ENCODE results near the gene SLC9A1. TPM values are rescaled to one million over a fixed set of nuclear protein-coding genes. Genes with fewer than 3 reads are reported as not detected.

Gene SLC9A1
- total and polyA plus RNA-seq, 10 of the 15 experiments (the other 5 are each of a cell fraction or from before 2014, with no cell fraction given) = 0.87 to 21.4 (median 4.3) TPM

- CTCF ChIA-PET = no interaction called here
- 58% methylated on average over 4 of the region's 4 CpGs for WGBS (ENCODE audit: insufficient coverage, insufficient replicate concordance, low lambda C conversion rate, missing lambda C conversion rate)
- H3K4me3 ChIP-seq = no peak overlapping the region
- no peak for DNase-seq (ENCODE audit: low read depth, low spot score)
- no peaks in the 10 kb centered on the region for H3K79me2 ChIP-seq (ENCODE audit: control insufficient read depth, insufficient read depth, low read length)
- RAD21 ChIA-PET (ENCODE audit: unreplicated experiment) = no interaction called here
- H2AFZ ChIP-seq (ENCODE audit: control insufficient read depth, low read depth, low read length) = no peak overlapping the region
- H3K4me1 ChIP-seq (ENCODE audit: control insufficient read depth, insufficient read depth, low read length) = no peaks in the 10 kb centered on the region
- no peak overlapping the region for H3K4me2 ChIP-seq (ENCODE audit: control insufficient read depth, insufficient read depth)
- no peak overlapping the region for H3K9ac ChIP-seq (ENCODE audit: control insufficient read depth, insufficient read depth, low read length)
- no peaks in the 10 kb centered on the region for H3K27me3 ChIP-seq (replicated peaks in 1 of 2; ENCODE audit: control insufficient read depth in 2 of 2, insufficient read depth in 2 of 2, low read length in 1 of 2)
- SMC1A ChIA-PET (ENCODE audit: uncharacterized antibody, unreplicated experiment) = interaction anchor here (0.9 kb wide), 1 partner anchor 10 kb away, joined by 3 read pairs; no protein-coding TSS in a partner anchor
- in situ Hi-C loops (cut with MboI) = no loop called here
- ATAC-seq = no peak
- no TSS peak for BruUV-seq (replicated peaks)
- POLR2A ChIA-PET = interaction anchor here (0.6 kb wide), 1 partner anchor 274 kb away, joined by 4 read pairs; no protein-coding TSS in a partner anchor
- peaks cover 0 to 3% of the 10 kb centered on the region in 2 experiments; a peak in 2 of 4 replicates for H3K36me3 ChIP-seq (ENCODE audit: control insufficient read depth in 2 of 2, insufficient read depth in 2 of 2, low read length in 1 of 2)
- H4K20me1 ChIP-seq (ENCODE audit: control insufficient read depth, insufficient read depth) = no peaks in the 10 kb centered on the region
- no peak for FAIRE-seq
- no peaks in the 10 kb centered on the region for H3K9me3 ChIP-seq (replicated peaks; ENCODE audit: control insufficient read depth, insufficient read depth, low read length)
- no peak overlapping the region for H3K27ac ChIP-seq (ENCODE audit: control insufficient read depth, insufficient read depth)
- intact Hi-C loops (cut with micrococcal nuclease; ENCODE audit: unreplicated experiment) = no loop called here
- TF ChIP-seq HDAC2 (IDR thresholded peaks at IDR 0.05) (no peak), IRF5 (IDR thresholded peaks at IDR 0.05; ENCODE audit: borderline replicate concordance) (no peak), NFYA (IDR thresholded peaks at IDR 0.05; ENCODE audit: borderline replicate concordance, low read depth, low read length) (no peak), EZH2 (IDR thresholded peaks at IDR 0.05; ENCODE audit: borderline replicate concordance, control insufficient read depth, low read depth, low read length) (no peak), RBBP5 (conservative IDR thresholded peaks at IDR 0.05) (no peak), SMC3 (IDR thresholded peaks at IDR 0.05; ENCODE audit: borderline replicate concordance, low read length) (no peak), USF2 (IDR thresholded peaks at IDR 0.05; ENCODE audit: borderline replicate concordance, low read depth, low read length) (no peak), BHLHE40 (IDR thresholded peaks at IDR 0.05; ENCODE audit: borderline replicate concordance in 1 of 2, low read depth in 2 of 2, low read length in 1 of 2) (no peak), CHD2 (IDR thresholded peaks at IDR 0.05; ENCODE audit: borderline replicate concordance, low read depth, low read length) (no peak), PAX8 (IDR thresholded peaks at IDR 0.05) (no peak), IRF3 (IDR thresholded peaks at IDR 0.05) (no peak), NR2F1 (conservative IDR thresholded peaks at IDR 0.05) (no peak), SMAD1 (IDR thresholded peaks at IDR 0.05; ENCODE audit: low read depth, partially characterized antibody) (no peak), ATF3 (IDR thresholded peaks at IDR 0.05; ENCODE audit: borderline replicate concordance, extremely low read depth, low read depth, low read length) (no peak)
- TF ChIP-seq, protein P1, sequence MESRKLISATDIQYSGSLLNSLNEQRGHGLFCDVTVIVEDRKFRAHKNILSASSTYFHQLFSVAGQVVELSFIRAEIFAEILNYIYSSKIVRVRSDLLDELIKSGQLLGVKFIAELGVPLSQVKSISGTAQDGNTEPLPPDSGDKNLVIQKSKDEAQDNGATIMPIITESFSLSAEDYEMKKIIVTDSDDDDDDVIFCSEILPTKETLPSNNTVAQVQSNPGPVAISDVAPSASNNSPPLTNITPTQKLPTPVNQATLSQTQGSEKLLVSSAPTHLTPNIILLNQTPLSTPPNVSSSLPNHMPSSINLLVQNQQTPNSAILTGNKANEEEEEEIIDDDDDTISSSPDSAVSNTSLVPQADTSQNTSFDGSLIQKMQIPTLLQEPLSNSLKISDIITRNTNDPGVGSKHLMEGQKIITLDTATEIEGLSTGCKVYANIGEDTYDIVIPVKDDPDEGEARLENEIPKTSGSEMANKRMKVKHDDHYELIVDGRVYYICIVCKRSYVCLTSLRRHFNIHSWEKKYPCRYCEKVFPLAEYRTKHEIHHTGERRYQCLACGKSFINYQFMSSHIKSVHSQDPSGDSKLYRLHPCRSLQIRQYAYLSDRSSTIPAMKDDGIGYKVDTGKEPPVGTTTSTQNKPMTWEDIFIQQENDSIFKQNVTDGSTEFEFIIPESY (IDR thresholded peaks at IDR 0.05) = no peak
- TF ChIP-seq, protein P2, sequence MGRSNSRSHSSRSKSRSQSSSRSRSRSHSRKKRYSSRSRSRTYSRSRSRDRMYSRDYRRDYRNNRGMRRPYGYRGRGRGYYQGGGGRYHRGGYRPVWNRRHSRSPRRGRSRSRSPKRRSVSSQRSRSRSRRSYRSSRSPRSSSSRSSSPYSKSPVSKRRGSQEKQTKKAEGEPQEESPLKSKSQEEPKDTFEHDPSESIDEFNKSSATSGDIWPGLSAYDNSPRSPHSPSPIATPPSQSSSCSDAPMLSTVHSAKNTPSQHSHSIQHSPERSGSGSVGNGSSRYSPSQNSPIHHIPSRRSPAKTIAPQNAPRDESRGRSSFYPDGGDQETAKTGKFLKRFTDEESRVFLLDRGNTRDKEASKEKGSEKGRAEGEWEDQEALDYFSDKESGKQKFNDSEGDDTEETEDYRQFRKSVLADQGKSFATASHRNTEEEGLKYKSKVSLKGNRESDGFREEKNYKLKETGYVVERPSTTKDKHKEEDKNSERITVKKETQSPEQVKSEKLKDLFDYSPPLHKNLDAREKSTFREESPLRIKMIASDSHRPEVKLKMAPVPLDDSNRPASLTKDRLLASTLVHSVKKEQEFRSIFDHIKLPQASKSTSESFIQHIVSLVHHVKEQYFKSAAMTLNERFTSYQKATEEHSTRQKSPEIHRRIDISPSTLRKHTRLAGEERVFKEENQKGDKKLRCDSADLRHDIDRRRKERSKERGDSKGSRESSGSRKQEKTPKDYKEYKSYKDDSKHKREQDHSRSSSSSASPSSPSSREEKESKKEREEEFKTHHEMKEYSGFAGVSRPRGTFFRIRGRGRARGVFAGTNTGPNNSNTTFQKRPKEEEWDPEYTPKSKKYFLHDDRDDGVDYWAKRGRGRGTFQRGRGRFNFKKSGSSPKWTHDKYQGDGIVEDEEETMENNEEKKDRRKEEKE (IDR thresholded peaks at IDR 0.05) = no peak
Observed at GRCh38 chr1:27122652-27123051, 32.3 kb downstream of the SLC9A1 start.

Measured in GM12878 (cell line).